ENCODE measurements around the gene SEC61A2. TPM values are rescaled to one million over a fixed set of nuclear protein-coding genes. Genes with fewer than 3 reads are reported as not detected.

SEC61A2 gene
- total and polyA plus RNA-seq, 2 donors (not counting 1 experiment from before 2014, with no cell fraction given) = 10.7 to 20.2 TPM

GRCh38 chr10:12140038-12140437 lies 10.6 kb downstream of the SEC61A2 start:
- DNase-seq (no peak), ATAC-seq (ENCODE audit: low read depth) (no peak)
- no peaks in the 10 kb centered on the region for H3K9me3 Mint-ChIP-seq (ENCODE audit: insufficient read depth)
- intact Hi-C loops (cut with micrococcal nuclease) = no loop called here
- no peak overlapping the region for H3K4me3 Mint-ChIP-seq
- H3K27me3 ChIP-seq (replicated peaks in 1 of 4; ENCODE audit: control extremely low read depth in 1 of 4, control insufficient read depth in 3 of 4, insufficient read depth in 4 of 4, low read length in 3 of 4) = no peaks in the 10 kb centered on the region
- no peaks in the 10 kb centered on the region for H3K27me3 Mint-ChIP-seq
- H3K79me2 ChIP-seq (ENCODE audit: control insufficient read depth, insufficient read depth, low read length) = no peaks in the 10 kb centered on the region
- peaks cover 4 to 27% of the 10 kb centered on the region in 2 experiments for H3K36me3 ChIP-seq (replicated peaks in 1 of 2; ENCODE audit: control extremely low read depth in 1 of 2, control insufficient read depth in 1 of 2, extremely low read depth in 1 of 2, insufficient read depth in 2 of 2, low read length in 1 of 2)
- CTCF ChIA-PET = no interaction called here
- H4K20me1 ChIP-seq (ENCODE audit: control insufficient read depth, insufficient read depth, low read length, poor library complexity, severe bottlenecking) = no peaks in the 10 kb centered on the region
- no peak overlapping the region for H3K4me2 ChIP-seq (replicated peaks; ENCODE audit: low read depth, low read length, poor library complexity, severe bottlenecking)
- H3K4me1 Mint-ChIP-seq = no peaks in the 10 kb centered on the region
- no peak overlapping the region for H3K27ac Mint-ChIP-seq
- no peak overlapping the region for H3K27ac ChIP-seq (ENCODE audit: low read length in 2 of 2)
- POLR2A ChIA-PET = interaction anchor here (0.6 kb wide), 1 partner anchor 132 kb away, joined by 3 read pairs; no protein-coding TSS in a partner anchor
- WGBS (ENCODE audit: insufficient coverage) = no CpG with 5 or more reads among the region's 1 CpG
- no peaks in the 10 kb centered on the region for H3K4me1 ChIP-seq (ENCODE audit: control insufficient read depth in 2 of 2, insufficient read depth in 2 of 2, low read length in 2 of 2)
- no peak overlapping the region for H3K9ac ChIP-seq (ENCODE audit: low read length)
- no peak for TF ChIP-seq CTCF (IDR thresholded peaks at IDR 0.05)
- no peak overlapping the region for H3K4me3 ChIP-seq (ENCODE audit: control extremely low read depth in 1 of 5, extremely low read depth in 1 of 5, insufficient read depth in 1 of 5, low read depth in 2 of 5, low read length in 4 of 5)
- H2AFZ ChIP-seq (ENCODE audit: insufficient read depth, low read depth, low read length, poor library complexity, severe bottlenecking) = no peak overlapping the region
- no peaks in the 10 kb centered on the region for H3K9me3 ChIP-seq (ENCODE audit: control extremely low read depth in 1 of 3, control insufficient read depth in 2 of 3, insufficient read depth in 1 of 3, low read length in 2 of 3)

GRCh38 chr10:12144538-12144937 lies 15.1 kb downstream of the SEC61A2 start:
- no peak for TF ChIP-seq EZH2 (IDR thresholded peaks at IDR 0.05; ENCODE audit: borderline replicate concordance, insufficient read depth, low read depth, low read length, poor library complexity, severe bottlenecking)
- no peak for TF ChIP-seq CTCF (IDR thresholded peaks at IDR 0.05)
- intact Hi-C loops (cut with micrococcal nuclease) = no loop called here
- Histone ChIP-seq H3K9ac (ENCODE audit: low read length) (no peak overlapping the region), H3K4me3 (ENCODE audit: control extremely low read depth in 1 of 5, extremely low read depth in 1 of 5, insufficient read depth in 1 of 5, low read depth in 2 of 5, low read length in 4 of 5) (no peak overlapping the region), H3K27ac (ENCODE audit: low read length in 2 of 2) (no peak overlapping the region), H3K4me1 (ENCODE audit: control insufficient read depth in 2 of 2, insufficient read depth in 2 of 2, low read length in 2 of 2) (no peaks in the 10 kb centered on the region), H3K79me2 (ENCODE audit: control insufficient read depth, insufficient read depth, low read length) (no peaks in the 10 kb centered on the region), H3K36me3 (replicated peaks in 1 of 2; ENCODE audit: control extremely low read depth in 1 of 2, control insufficient read depth in 1 of 2, extremely low read depth in 1 of 2, insufficient read depth in 2 of 2, low read length in 1 of 2) (peaks cover 2 to 25% of the 10 kb centered on the region in 2 experiments), H3K27me3 (replicated peaks in 1 of 4; ENCODE audit: control extremely low read depth in 1 of 4, control insufficient read depth in 3 of 4, insufficient read depth in 4 of 4, low read length in 3 of 4) (no peaks in the 10 kb centered on the region), H2AFZ (ENCODE audit: insufficient read depth, low read depth, low read length, poor library complexity, severe bottlenecking) (no peak overlapping the region), H4K20me1 (ENCODE audit: control insufficient read depth, insufficient read depth, low read length, poor library complexity, severe bottlenecking) (no peaks in the 10 kb centered on the region), H3K4me2 (replicated peaks; ENCODE audit: low read depth, low read length, poor library complexity, severe bottlenecking) (no peak overlapping the region), H3K9me3 (ENCODE audit: control extremely low read depth in 1 of 3, control insufficient read depth in 2 of 3, insufficient read depth in 1 of 3, low read length in 2 of 3) (no peaks in the 10 kb centered on the region)
- WGBS (ENCODE audit: insufficient coverage) = 95% methylated on average over 2 of the region's 3 CpGs
- DNase-seq = no peak
- no peak overlapping the region for H3K4me3 Mint-ChIP-seq
- H3K27ac Mint-ChIP-seq = no peak overlapping the region
- ATAC-seq (ENCODE audit: low read depth) = no peak
- no peaks in the 10 kb centered on the region for H3K4me1 Mint-ChIP-seq
- ChIA-PET POLR2A (no interaction called here), CTCF (no interaction called here)
- H3K27me3 Mint-ChIP-seq = no peaks in the 10 kb centered on the region
- no peaks in the 10 kb centered on the region for H3K9me3 Mint-ChIP-seq (ENCODE audit: insufficient read depth)

Measured in B cell (primary cell).